Testis (tissue), 3 donors: ENCODE data around the gene FOXN3. TPM values are rescaled to one million over a fixed set of nuclear protein-coding genes. Genes with fewer than 3 reads are reported as not detected.

Source experiments
- DNase-seq: peaks from one replicate; pipeline ENCODE4 v3.0.0-alpha.2; 2019
- H3K27ac ChIP-seq, 2 donors: fragments of 200-600 bp; sonication (generic); one replicate each; pipeline ENCODE4 v1.5.1; 2019
- H3K27me3 ChIP-seq: fragments of 200-600 bp; sonication (generic); one replicate; pipeline ENCODE4 v1.5.1; 2019
- H3K36me3 ChIP-seq: fragments of 200-600 bp; sonication (generic); one replicate; pipeline ENCODE4 v1.5.1; 2017; ENCODE audit warnings: low read depth; ENCODE audit errors: missing control alignments
- H3K4me1 ChIP-seq: fragments of 200-600 bp; sonication (generic); one replicate; pipeline ENCODE4 v1.5.1; 2019
- H3K4me3 ChIP-seq, 2 donors: fragments of 200-600 bp; sonication (generic); one replicate each; pipeline ENCODE4 v1.5.1; 2017 to 2019
- H3K9me3 ChIP-seq: fragments of 200-600 bp; sonication (generic); one replicate; pipeline ENCODE4 v1.5.1; 2017
- POLR2A ChIP-seq: fragments of 450-650 bp; IDR thresholded peaks from one replicate; pipeline ENCODE4 v1.6.1; 2017; ENCODE audit warnings: antibody characterized with exemption, mild to moderate bottlenecking, moderate library complexity
- WGBS, 2 donors: methylation state at CpG; one replicate each; pipeline ENCODE4 v1.1.5; 2018; 5-methylcytosine and 5-hydroxymethylcytosine counted together
- intact Hi-C: fragments of 100-400 bp; cut with DNase I; formaldehyde crosslinking; loops from one replicate; pipeline ENCODE4 v1.15.1; 2023; ENCODE audit warnings: low total_unique reads
- polyA plus RNA-seq: library from polyadenylated mRNA; stranded (reverse); fragments of 350-450 nt; fragmentation: Illumina TruSeq; extraction: RNeasy Lipid Tissue Mini Kit (QIAGEN cat#74804); gene quantifications from one replicate; pipeline ENCODE4 v1.2.3, GENCODE V29; 2014; ENCODE audit warnings: low read depth, low replicate concordance; ENCODE audit not compliant: insufficient read depth
- total RNA-seq, 2 donors: library from RNA; depleted of rRNA; stranded (reverse); fragments of >200 nt; gene quantifications; one replicate each; pipeline ENCODE4 v1.2.3, GENCODE V29; 2016
- TF ChIP-seq, protein P1 (sequence below), 3 experiments: fragments of 450-650 bp in 2 of 3; fragments of 200-600 bp in 1 of 3; sonication (generic) in 1 of 3; IDR thresholded peaks; one replicate each; pipeline ENCODE4 v1.5.1; 2016 to 2019; ENCODE audit warnings: antibody characterized with exemption in 3 of 3, mild to moderate bottlenecking in 2 of 3, moderate library complexity in 1 of 3

The FOXN3 gene
- total and polyA plus RNA-seq, 3 donors from 2014 or later = 40.7 to 103 (median 100) TPM

DNA sequence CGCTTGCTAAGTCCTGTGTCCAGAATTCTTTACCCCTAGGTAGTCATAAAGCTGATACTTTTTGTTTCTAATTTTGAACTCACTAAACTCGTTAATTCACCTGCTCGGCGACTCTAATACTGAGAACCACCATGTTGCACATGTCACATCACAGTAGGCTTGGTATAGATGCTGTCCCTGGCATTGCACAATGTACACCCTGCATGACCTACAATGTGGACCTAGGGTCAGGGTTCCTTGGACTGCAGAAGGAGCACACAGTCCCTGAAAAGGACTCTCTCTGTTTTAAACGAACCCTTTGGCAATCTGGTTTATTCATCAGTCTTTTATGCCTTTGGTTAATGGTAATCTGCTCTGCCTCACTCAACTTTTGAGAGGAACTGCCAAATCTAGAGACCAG is 272.4 kb downstream of the FOXN3 start:
- 87 to 94% methylated on average over 5 of the region's 5 CpGs for WGBS, 2 donors
- Histone ChIP-seq H3K4me1 (no peaks in the 10 kb centered on the region), H3K27ac (no peak overlapping the region), H3K36me3 (no peaks in the 10 kb centered on the region), H3K4me3 (no peak overlapping the region), H3K27me3 (no peaks in the 10 kb centered on the region), H3K9me3 (no peaks in the 10 kb centered on the region)
- TF ChIP-seq POLR2A = no peak
- TF ChIP-seq, protein P1, sequence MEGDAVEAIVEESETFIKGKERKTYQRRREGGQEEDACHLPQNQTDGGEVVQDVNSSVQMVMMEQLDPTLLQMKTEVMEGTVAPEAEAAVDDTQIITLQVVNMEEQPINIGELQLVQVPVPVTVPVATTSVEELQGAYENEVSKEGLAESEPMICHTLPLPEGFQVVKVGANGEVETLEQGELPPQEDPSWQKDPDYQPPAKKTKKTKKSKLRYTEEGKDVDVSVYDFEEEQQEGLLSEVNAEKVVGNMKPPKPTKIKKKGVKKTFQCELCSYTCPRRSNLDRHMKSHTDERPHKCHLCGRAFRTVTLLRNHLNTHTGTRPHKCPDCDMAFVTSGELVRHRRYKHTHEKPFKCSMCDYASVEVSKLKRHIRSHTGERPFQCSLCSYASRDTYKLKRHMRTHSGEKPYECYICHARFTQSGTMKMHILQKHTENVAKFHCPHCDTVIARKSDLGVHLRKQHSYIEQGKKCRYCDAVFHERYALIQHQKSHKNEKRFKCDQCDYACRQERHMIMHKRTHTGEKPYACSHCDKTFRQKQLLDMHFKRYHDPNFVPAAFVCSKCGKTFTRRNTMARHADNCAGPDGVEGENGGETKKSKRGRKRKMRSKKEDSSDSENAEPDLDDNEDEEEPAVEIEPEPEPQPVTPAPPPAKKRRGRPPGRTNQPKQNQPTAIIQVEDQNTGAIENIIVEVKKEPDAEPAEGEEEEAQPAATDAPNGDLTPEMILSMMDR (IDR thresholded peaks at IDR 0.05) = no peak
- intact Hi-C loops = no loop called here
- no peak for DNase-seq

DNA sequence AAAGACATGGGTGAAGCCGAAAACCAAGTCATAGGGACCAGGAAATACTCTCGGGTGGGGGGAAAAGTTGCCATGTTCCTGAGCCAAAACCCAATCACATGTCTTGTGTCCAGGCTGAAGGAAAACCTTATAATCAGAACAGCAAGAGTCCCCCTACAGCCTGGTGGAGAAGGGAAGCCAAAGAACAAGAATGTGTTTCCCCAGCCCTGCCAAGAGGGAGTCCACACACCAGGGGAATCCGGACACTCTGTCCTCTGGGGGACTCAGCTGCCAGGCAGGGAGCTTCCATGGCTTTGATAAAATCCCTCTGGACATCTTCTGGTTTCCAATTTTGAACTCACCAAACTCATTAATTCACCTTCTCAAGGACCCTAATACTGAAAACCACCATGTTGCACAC is 273.0 kb downstream of the FOXN3 start:
- WGBS, 2 donors = 56 to 64% methylated on average over 3 of the region's 3 CpGs

DNA sequence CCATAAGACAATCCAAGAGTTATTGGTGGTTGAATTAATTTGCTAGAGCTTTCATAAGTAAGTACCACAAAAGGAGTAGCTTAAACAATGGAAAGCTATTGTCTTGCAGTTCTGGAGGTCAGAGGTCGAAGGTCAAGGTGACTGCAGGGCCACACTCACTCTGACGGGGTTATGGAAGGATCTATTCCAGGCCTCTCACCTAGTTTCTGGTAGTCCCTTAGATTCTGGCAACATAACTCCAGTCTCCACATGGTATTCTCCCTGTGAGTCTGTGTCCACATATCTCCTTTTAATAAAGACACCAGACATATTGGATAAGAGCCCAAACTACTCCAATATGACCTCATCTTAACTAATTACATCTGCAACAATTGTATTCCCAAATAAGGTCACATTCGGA is 273.4 kb downstream of the FOXN3 start:
- Histone ChIP-seq H3K27me3 (no peaks in the 10 kb centered on the region), H3K27ac (no peak overlapping the region), H3K9me3 (no peaks in the 10 kb centered on the region), H3K36me3 (no peaks in the 10 kb centered on the region), H3K4me1 (no peaks in the 10 kb centered on the region), H3K4me3 (no peak overlapping the region)
- no peak for DNase-seq
- TF ChIP-seq, protein P1 (IDR thresholded peaks at IDR 0.05) = no peak
- no peak for TF ChIP-seq POLR2A
- intact Hi-C loops = no loop called here
- WGBS, 2 donors = 72 to 78% methylated on average over 3 of the region's 3 CpGs

More for the DNA sequence above, 273.0 kb downstream of the FOXN3 start:
- no peak for DNase-seq
- H3K27me3 ChIP-seq = no peaks in the 10 kb centered on the region
- intact Hi-C loops = no loop called here
- no peak overlapping the region for H3K27ac ChIP-seq
- no peak overlapping the region for H3K4me3 ChIP-seq
- H3K4me1 ChIP-seq = no peaks in the 10 kb centered on the region
- no peaks in the 10 kb centered on the region for H3K9me3 ChIP-seq
- no peaks in the 10 kb centered on the region for H3K36me3 ChIP-seq
- TF ChIP-seq POLR2A = no peak
- TF ChIP-seq, protein P1 (IDR thresholded peaks at IDR 0.05) = no peak

DNA sequence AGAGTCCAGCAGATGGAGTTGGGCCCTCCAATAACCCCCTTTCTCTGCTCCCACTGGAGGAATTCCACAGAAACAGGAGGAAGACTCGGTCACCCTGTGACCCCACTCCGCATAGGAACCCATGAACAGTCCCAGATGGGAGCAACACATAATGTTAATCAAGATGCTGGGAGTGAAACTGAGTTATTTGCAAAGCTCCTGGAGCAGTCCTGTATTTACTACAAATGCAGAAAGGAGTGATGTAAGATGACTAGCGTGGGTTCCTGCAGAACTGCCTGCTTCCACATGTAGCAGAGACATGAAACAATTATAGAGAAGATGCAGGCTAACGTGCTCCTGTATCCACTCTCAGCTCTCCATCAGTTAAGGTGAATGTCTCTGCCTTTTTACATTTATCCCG is 274.7 kb downstream of the FOXN3 start:
- intact Hi-C loops = no loop called here
- no peaks in the 10 kb centered on the region for H3K9me3 ChIP-seq
- TF ChIP-seq, protein P1 (IDR thresholded peaks at IDR 0.05) = no peak
- TF ChIP-seq POLR2A = no peak
- no peaks in the 10 kb centered on the region for H3K27me3 ChIP-seq
- no peak overlapping the region for H3K4me3 ChIP-seq
- no peaks in the 10 kb centered on the region for H3K4me1 ChIP-seq
- WGBS, 2 donors = 85 to 94% methylated on average over 5 of the region's 5 CpGs
- H3K36me3 ChIP-seq = no peaks in the 10 kb centered on the region
- no peak for DNase-seq
- H3K27ac ChIP-seq = no peak overlapping the region

DNA sequence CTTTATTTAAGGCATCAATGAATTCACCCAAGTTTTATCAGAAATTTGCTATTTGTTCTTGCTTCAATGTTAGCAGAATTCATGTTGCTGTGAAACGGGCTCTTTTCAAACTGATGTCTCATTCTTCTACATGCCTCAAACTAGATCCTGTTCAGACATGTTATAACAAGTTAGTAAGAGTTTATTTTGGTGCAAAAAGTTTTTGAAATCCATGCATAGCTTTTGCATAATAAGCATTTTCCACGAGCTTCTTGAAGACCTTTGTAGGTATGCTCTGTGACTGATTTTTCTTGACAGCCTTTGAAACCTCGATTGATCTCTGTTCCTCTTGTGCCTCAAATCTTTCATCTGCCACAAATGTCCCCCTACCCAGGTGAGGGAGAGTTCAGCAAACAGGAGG is 275.2 kb downstream of the FOXN3 start:
- intact Hi-C loops = no loop called here
- H3K4me1 ChIP-seq = no peaks in the 10 kb centered on the region
- WGBS, 2 donors = 88 to 89% methylated on average over 3 of the region's 3 CpGs
- DNase-seq = no peak
- no peaks in the 10 kb centered on the region for H3K9me3 ChIP-seq
- no peak overlapping the region for H3K27ac ChIP-seq
- H3K4me3 ChIP-seq = no peak overlapping the region
- no peaks in the 10 kb centered on the region for H3K36me3 ChIP-seq
- TF ChIP-seq, protein P1 (IDR thresholded peaks at IDR 0.05) = no peak
- TF ChIP-seq POLR2A = no peak
- H3K27me3 ChIP-seq = no peaks in the 10 kb centered on the region
